ENCODE results near the gene YIF1B. TPM values are rescaled to one million over a fixed set of nuclear protein-coding genes. Genes with fewer than 3 reads are reported as not detected.
"Not testable (repeated sequence)": the region's sequence is repeated elsewhere in the genome, so short reads cannot be mapped to it uniquely, and the experiment has no call there.

Gene YIF1B
- total RNA-seq, 4 donors from 2014 or later, result 10.8 to 26.5 (median 21.5) TPM

GRCh38 chr19:38264486-38265212 is 51.1 kb downstream of the YIF1B start, which contains the start of gene SPINT2:
TSS of gene SPINT2 (plus strand) at chr19:38264573. CDS start at chr19:38264893, 320 bp downstream.
- Histone ChIP-seq H3K4me3 (peak within 1 kb of the TSS; percentile 54 to 65 (median 56)), H3K9me3 (no peaks in the 10 kb centered on the region), H3K4me1 (peaks cover 13 to 16% (median 14%) of the 10 kb centered on the region in 4 donors), H3K27me3 (peaks cover 0 to 26% (median 13%) of the 10 kb centered on the region in 4 donors), H3K27ac (replicated peaks in 1 of 4) (peak within 1 kb of the TSS in 3 of 4 donors; percentile 26 to 60 (median 53)), H3K36me3 (no peaks in the 10 kb centered on the region)
- 22% methylated on average over 32 of the region's 78 CpGs for WGBS
- no peak for DNase-seq (ENCODE audit: extremely low spot score)
- intact Hi-C loops (cut with DNase I), result no loop called here
- no peak for TF ChIP-seq POLR2A (IDR thresholded peaks at IDR 0.05; ENCODE audit: low read depth)

DNA sequence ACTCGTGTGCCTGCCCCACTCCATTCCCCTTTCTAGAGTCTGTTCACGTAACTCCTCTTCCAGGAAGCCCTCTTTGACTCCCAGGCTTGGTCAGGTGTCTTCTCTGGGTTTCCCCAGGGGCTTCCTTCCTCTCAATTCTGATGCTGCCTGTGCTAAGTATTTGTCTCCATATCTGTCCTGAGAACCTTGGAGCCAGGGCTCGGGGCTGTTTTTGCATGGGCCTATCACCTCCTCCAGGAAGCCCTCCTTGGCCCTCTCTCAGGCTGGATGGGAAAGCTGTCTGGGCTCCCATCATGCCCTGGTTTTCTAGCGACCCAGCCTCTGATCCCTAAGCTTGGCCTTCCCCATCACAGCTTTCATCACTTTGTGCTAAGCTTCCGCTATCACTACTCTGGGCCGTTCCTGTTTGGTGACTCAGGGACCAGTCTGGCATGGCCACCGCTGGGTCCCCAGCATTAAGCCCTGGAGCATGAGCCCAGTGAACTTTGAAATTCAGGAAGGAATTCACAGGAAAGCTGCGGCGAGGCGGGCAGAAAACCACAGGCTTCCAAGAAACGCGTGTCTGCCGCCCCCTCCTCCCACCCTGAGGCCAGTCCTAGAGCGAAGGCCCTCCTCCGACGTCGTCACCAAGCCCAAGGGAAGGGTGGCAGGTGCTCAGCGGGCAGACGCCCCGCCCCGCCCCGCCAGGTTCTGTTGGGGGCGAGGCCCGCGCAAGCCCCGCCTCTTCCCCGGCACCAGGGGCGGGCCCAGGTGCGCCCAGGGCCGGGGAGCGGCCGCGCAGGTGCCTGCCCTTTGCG is 51.9 kb downstream of the YIF1B start:
- 38% methylated on average over 7 of the region's 34 CpGs for WGBS
- TF ChIP-seq POLR2AphosphoS5 (IDR thresholded peaks at IDR 0.05) (no peak), CTCF (IDR thresholded peaks at IDR 0.05) (no peak), EP300 (IDR thresholded peaks at IDR 0.05) (no peak), POLR2A (IDR thresholded peaks at IDR 0.05; ENCODE audit: low read depth) (no peak)
- DNase-seq (ENCODE audit: extremely low spot score), result no peak
- intact Hi-C loops (cut with DNase I), result no loop called here
- peak overlapping the region; percentile 54 to 65 (median 56) for H3K4me3 ChIP-seq
- peaks cover 13 to 16% (median 14%) of the 10 kb centered on the region in 4 donors for H3K4me1 ChIP-seq
- H3K36me3 ChIP-seq, result no peaks in the 10 kb centered on the region
- peaks cover 0 to 26% (median 13%) of the 10 kb centered on the region in 4 donors for H3K27me3 ChIP-seq
- peak overlapping the region in 3 of 4 donors; percentile 26 to 60 (median 53) for H3K27ac ChIP-seq (replicated peaks in 1 of 4)
- H3K9me3 ChIP-seq, result no peaks in the 10 kb centered on the region

DNA sequence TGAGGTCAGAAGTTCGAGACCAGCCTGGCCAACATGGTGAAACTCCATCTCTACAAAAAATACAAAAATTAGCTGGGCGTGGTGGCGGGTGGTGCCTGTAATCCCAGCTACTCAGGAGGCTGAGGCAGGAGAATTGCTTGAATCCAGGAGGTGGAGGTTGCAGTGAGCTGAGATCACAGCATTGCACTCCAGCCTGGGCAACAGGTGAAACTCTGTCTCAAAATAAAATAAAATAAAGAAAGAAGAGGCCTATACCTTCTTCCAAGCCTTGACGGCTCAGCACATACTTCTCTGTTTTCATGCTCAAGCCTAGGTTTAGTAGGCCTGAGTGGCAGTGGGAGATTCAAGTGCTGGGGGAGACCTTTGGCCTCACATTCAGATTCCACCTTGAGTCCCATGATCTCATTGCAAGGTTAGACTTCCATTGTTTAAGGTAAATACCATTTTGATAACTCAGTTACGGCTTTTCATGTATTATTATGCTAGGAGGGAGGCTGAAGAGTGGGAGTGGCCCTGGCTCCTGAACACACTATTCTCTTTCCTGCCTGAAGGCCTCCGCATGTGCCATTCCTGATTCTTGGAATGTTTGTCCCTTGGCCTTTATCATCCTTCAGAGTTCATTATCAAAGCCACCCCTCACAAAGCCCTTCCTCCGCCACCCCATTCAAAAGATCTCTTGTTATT is 53.0 kb downstream of the YIF1B start:
- H3K27me3 ChIP-seq, result peaks cover 0 to 26% (median 13%) of the 10 kb centered on the region in 4 donors
- no peak for DNase-seq (ENCODE audit: extremely low spot score)
- 95% methylated on average over 7 of the region's 7 CpGs for WGBS
- H3K4me1 ChIP-seq, result peaks cover 13 to 16% (median 14%) of the 10 kb centered on the region in 4 donors
- H3K36me3 ChIP-seq, result no peaks in the 10 kb centered on the region
- TF ChIP-seq CTCF (IDR thresholded peaks at IDR 0.05) (no peak), EP300 (IDR thresholded peaks at IDR 0.05) (no peak), POLR2AphosphoS5 (IDR thresholded peaks at IDR 0.05) (no peak), POLR2A (IDR thresholded peaks at IDR 0.05; ENCODE audit: low read depth) (no peak)
- H3K9me3 ChIP-seq, result no peaks in the 10 kb centered on the region
- intact Hi-C loops (cut with DNase I), result no loop called here
- H3K27ac ChIP-seq (replicated peaks in 1 of 4), result no peak overlapping the region
- no peak overlapping the region for H3K4me3 ChIP-seq

- 93% methylated on average over 12 of the region's 12 CpGs for WGBS
- peaks cover 13 to 16% (median 14%) of the 10 kb centered on the region in 4 donors for H3K4me1 ChIP-seq
- H3K36me3 ChIP-seq; intact Hi-C loops (cut with DNase I); H3K9me3 ChIP-seq; H3K4me3 ChIP-seq; H3K27ac ChIP-seq (replicated peaks in 1 of 4); DNase-seq (ENCODE audit: extremely low spot score): not testable (repeated sequence)
- H3K27me3 ChIP-seq, result peaks cover 0 to 26% (median 13%) of the 10 kb centered on the region in 4 donors
Measured at GRCh38 chr19:38261942-38262341, 53.8 kb downstream of the YIF1B start.

GRCh38 chr19:38255383-38256014 is 60.2 kb downstream of the YIF1B start:
- H3K27ac ChIP-seq (replicated peaks in 1 of 4), result peak overlapping the region; percentile 90 to 96 (median 92)
- DNase-seq (ENCODE audit: extremely low spot score), result no peak
- 34% methylated on average over 14 of the region's 17 CpGs for WGBS
- H3K4me1 ChIP-seq, result peaks cover 18 to 57% (median 56%) of the 10 kb centered on the region in 4 donors
- intact Hi-C loops (cut with DNase I), result no loop called here
- no peaks in the 10 kb centered on the region for H3K9me3 ChIP-seq
- peaks cover 0 to 7% (median 0%) of the 10 kb centered on the region in 4 donors for H3K36me3 ChIP-seq
- peaks cover 0 to 8% (median 0%) of the 10 kb centered on the region in 4 donors for H3K27me3 ChIP-seq
- no peak for TF ChIP-seq POLR2AphosphoS5 (IDR thresholded peaks at IDR 0.05)
- no peak for TF ChIP-seq EP300 (IDR thresholded peaks at IDR 0.05)
- no peak for TF ChIP-seq CTCF (IDR thresholded peaks at IDR 0.05)
- no peak for TF ChIP-seq POLR2A (IDR thresholded peaks at IDR 0.05; ENCODE audit: low read depth)
- peak overlapping the region; percentile 66 to 86 (median 70) for H3K4me3 ChIP-seq
